Bronchial epithelial cell (primary cell): ENCODE results near the gene CHN2. TPM values are rescaled to one million over a fixed set of nuclear protein-coding genes. Genes with fewer than 3 reads are reported as not detected.
A peak's percentile ranks its signal among the peaks of the same experiment; 100 is the strongest.

Experiments used
- DNase-seq: peaks from one replicate; pipeline ENCODE4 v3.0.0-alpha.2; 2010; ENCODE audit warnings: low read depth
- FAIRE-seq: peaks from 2 replicates; lab custom pipeline; 2011; peaks lifted over from hg19 to GRCh38; lab: Jason Lieb, UNC
- H3K27me3 ChIP-seq: 2 replicates; pipeline ENCODE4 v1.5.1; 2011; ENCODE audit warnings: low read length; ENCODE audit not compliant: control insufficient read depth, insufficient read depth
- H3K36me3 ChIP-seq: 2 replicates; pipeline ENCODE4 v1.5.1; 2011; ENCODE audit warnings: low read length; ENCODE audit not compliant: control insufficient read depth, insufficient read depth
- H3K4me3 ChIP-seq: 2 replicates; pipeline ENCODE4 v1.5.1; 2011; ENCODE audit warnings: mild to moderate bottlenecking, low read depth, low read length, control low read depth
- total RNA-seq: library from RNA; depleted of rRNA; stranded (reverse); fragments of >200 nt; gene quantifications from 2 replicates; pipeline ENCODE4 v1.2.1, GENCODE V29; 2014
- TF ChIP-seq, protein P1 (sequence below): IDR thresholded peaks from 2 replicates; pipeline ENCODE4 v1.5.1; 2011; ENCODE audit warnings: mild to moderate bottlenecking, moderate library complexity, low read length, control low read depth, inconsistent platforms; ENCODE audit not compliant: insufficient read depth, severe bottlenecking

CHN2 gene
- total RNA-seq, 1 donor from 2014 or later, result 0.53 TPM

DNA sequence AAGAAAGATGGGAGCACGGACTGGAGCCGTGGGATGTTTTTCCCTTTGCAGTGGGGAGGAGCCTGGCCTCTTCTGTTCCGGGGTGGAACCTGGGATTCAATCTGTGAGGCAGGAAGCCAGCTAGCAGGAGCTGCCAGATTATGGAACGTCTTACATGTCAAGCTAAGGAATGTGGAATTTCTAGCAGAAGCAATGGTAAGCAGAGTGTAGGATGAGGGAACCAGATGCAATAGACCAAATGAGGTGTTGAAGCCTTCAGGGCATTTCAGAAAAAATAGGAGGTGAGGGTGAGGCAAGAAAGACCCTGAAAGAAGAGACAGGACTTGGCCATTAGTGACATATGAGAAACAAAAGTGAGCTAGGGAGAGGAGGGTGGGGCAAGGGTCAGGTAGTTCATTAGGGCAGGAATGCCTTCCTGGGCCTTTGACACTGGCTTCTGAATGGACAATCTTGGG lies 105.5 kb downstream of the CHN2 start:
- FAIRE-seq, result peak; percentile 52
- no peak overlapping the region for H3K4me3 ChIP-seq
- TF ChIP-seq, protein P1, sequence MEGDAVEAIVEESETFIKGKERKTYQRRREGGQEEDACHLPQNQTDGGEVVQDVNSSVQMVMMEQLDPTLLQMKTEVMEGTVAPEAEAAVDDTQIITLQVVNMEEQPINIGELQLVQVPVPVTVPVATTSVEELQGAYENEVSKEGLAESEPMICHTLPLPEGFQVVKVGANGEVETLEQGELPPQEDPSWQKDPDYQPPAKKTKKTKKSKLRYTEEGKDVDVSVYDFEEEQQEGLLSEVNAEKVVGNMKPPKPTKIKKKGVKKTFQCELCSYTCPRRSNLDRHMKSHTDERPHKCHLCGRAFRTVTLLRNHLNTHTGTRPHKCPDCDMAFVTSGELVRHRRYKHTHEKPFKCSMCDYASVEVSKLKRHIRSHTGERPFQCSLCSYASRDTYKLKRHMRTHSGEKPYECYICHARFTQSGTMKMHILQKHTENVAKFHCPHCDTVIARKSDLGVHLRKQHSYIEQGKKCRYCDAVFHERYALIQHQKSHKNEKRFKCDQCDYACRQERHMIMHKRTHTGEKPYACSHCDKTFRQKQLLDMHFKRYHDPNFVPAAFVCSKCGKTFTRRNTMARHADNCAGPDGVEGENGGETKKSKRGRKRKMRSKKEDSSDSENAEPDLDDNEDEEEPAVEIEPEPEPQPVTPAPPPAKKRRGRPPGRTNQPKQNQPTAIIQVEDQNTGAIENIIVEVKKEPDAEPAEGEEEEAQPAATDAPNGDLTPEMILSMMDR, result no peak
- H3K36me3 ChIP-seq, result no peaks in the 10 kb centered on the region
- DNase-seq, result peak; percentile 21
- H3K27me3 ChIP-seq, result no peaks in the 10 kb centered on the region

DNA sequence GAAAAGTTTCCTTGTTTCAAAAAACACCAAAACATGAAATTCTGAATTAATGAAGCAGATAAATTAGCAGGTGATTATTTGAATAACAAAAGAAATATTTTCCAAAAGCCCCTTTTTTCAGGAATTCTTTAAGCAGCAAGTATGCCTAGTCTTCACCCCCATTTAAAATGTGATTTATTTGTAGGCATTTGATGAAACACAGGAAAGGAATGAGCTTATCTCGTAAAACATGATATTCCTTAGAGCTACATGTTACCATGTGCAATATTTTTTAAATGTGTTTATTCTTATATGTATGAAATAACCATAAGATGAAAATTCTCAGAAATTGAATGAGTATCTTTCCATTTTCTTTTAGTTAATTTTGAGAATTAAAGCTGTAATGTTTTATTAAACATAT lies 106.1 kb downstream of the CHN2 start:
- no peaks in the 10 kb centered on the region for H3K27me3 ChIP-seq
- FAIRE-seq (no peak), DNase-seq (no peak)
- TF ChIP-seq, protein P1, result no peak
- H3K36me3 ChIP-seq, result no peaks in the 10 kb centered on the region
- no peak overlapping the region for H3K4me3 ChIP-seq

DNA sequence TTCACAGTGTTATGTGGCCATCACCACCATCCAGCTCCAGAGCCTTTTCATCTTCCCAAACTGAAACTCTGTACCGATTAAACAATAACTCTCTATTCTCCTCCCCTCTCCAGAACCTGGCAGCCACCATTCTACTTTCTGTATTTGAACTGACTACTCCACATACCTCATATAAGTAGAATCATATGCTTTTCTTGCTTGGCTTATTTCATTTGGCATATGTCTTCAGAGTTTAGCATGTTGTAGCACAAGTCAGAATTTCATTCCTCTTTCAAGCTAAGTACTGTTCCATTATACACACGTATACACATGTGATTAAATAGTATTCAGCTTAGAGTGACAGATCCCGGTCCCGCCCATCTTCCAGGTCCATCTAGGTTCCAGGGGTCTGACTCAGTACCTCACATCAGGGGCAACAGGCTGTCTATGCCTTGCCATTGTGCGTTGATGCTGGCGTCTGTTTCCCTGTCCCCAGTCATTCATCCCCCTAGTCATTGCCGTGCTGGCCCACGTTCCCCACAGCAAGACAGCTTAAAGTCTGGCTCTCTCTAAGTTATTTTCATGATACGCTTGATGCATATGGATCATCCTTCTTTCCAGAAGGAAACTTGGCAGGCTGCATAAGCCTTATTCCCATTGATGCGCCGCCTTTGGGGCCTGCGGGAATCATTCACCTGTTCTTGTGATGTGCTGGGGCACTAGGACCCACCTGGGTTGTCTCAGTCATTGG lies 108.3 kb downstream of the CHN2 start:
- no peak overlapping the region for H3K4me3 ChIP-seq
- TF ChIP-seq, protein P1, result no peak
- no peaks in the 10 kb centered on the region for H3K27me3 ChIP-seq
- no peak for DNase-seq
- no peak for FAIRE-seq
- H3K36me3 ChIP-seq, result no peaks in the 10 kb centered on the region

DNA sequence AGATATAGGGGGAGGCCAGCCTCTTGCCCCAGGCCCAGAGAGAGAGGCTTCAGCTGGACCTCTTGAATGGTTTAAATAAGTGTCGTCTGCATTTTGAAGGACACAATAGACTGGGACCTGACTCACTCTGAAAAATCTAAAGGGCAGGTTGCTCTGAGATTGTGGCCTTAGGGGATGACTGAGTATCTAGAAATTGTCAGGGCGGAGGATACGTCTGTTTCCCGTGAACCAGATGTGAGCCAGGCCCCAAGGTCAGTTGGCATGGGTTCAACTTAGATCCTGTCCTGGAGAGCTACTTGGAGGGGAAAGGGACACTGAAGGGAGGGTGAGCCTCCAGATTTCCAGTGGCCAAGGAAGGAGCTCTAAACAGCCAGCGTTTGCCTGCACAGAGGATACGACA lies 110.2 kb downstream of the CHN2 start:
- DNase-seq, result no peak
- FAIRE-seq, result no peak
- no peaks in the 10 kb centered on the region for H3K36me3 ChIP-seq
- TF ChIP-seq, protein P1, result no peak
- H3K27me3 ChIP-seq, result no peaks in the 10 kb centered on the region
- H3K4me3 ChIP-seq, result no peak overlapping the region

DNA sequence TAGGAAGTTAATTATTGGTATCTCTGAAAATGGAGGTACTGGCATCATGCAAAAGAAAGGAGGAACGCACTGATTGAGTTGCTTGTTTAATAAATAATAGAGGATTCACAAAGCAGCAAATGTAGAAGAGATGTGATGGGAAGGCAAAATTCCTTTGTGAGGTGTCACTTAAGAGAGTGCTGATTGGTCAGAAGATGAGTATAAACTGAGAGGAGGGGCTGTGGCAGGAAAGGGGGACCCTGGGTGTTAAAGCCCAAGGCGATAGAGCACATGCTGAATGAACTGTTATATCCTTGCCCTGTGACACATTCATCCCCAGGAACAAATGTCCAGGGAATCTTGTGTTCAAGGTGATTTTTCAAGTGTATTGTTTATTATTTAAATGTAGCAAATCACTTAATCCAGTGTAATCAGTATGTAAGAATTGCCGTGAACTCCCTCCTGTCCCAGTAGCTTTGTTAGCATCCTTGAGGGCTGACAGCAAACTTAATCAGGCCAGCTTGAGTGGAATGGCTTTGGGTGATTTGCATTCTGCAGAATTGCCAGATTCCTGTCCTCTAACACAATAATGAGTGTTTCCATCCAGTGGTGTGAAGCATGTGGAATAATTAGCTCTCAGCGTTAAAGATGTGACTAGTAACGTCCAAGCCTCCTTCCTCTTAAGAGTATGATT lies 111.9 kb downstream of the CHN2 start:
- no peak for DNase-seq
- Histone ChIP-seq H3K36me3 (no peaks in the 10 kb centered on the region), H3K4me3 (no peak overlapping the region), H3K27me3 (no peaks in the 10 kb centered on the region)
- TF ChIP-seq, protein P1, result no peak
- FAIRE-seq, result no peak

DNA sequence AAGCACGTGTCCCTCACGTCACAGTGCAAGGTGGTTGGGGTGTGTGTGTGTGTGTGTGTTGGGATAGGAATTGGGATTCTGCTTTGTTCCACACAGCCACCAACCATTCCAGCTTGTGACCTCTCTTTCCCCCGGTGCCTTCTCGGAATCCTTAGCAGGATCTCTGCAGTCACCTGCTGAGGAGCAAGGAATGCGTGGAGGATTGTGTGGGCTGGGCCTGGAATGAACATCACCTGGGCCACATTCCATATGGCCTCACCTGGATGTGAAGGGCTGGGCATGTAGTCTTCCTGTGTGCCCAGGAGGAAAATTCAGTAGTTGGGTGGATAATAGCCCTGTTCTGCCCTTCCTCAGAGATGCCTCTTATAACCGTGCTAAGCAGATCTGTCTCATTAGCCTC lies 113.8 kb downstream of the CHN2 start:
- Histone ChIP-seq H3K36me3 (no peaks in the 10 kb centered on the region), H3K4me3 (no peak overlapping the region), H3K27me3 (no peaks in the 10 kb centered on the region)
- DNase-seq (no peak), FAIRE-seq (no peak)
- TF ChIP-seq, protein P1, result no peak
